ENCODE data around the gene TTC34. TPM values are rescaled to one million over a fixed set of nuclear protein-coding genes. Genes with fewer than 3 reads are reported as not detected.
"Not testable (repeated sequence)": the region's sequence is repeated elsewhere in the genome, so short reads cannot be mapped to it uniquely, and the experiment has no call there.

The TTC34 gene
- total RNA-seq, 1 donor = 0.27 TPM

GRCh38 chr1:2685671-2686070, 115.8 kb downstream of the TTC34 start:
- not testable (repeated sequence) for DNase-seq (ENCODE audit: low read depth in 2 of 3, low spot score in 2 of 3)

DNA sequence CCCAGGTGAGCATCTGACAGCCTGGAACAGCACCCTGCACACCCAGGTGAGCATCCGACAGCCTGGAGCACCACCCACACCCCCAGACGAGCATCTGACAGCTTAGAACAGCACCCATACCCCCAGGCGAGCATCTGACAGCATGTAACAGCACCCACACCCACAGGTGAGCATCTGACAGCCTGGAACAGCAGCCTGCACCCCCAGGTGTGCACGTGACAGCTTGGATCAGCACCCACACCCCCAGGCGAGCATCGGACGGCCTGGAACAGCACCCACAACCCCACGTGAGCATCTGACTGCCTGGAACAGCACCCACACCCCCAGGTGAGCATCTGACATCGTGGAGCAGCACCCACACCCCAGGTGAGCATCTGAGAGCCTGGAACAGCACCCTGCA, 116.6 kb downstream of the TTC34 start:
- not testable (repeated sequence) for DNase-seq (ENCODE audit: low read depth in 2 of 3, low spot score in 2 of 3)

DNA sequence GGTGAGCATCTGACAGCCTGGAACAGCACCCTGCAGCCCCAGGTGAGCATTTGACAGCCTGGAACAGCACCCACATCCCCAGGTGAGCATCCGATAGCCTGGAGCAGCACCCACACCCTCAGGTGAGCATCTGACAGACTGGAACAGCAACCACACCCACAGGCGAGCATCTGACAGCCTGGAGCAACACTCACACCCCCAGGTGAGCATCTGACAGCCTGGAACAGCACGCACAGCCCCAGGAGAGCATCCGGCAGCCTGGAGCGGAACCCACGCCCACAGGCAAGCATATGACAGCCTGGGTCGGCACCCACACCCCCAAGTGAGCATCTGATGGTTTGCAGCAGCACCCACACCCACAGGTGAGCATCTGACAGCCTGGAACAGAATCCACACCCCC, 117.5 kb downstream of the TTC34 start:
- peak in 1 of 3 donors; percentile 20 for DNase-seq (ENCODE audit: low read depth in 2 of 3, low spot score in 2 of 3)

GRCh38 chr1:2683321-2683741, 118.2 kb downstream of the TTC34 start:
- DNase-seq (ENCODE audit: low read depth in 2 of 3, low spot score in 2 of 3) = not testable (repeated sequence)

DNA sequence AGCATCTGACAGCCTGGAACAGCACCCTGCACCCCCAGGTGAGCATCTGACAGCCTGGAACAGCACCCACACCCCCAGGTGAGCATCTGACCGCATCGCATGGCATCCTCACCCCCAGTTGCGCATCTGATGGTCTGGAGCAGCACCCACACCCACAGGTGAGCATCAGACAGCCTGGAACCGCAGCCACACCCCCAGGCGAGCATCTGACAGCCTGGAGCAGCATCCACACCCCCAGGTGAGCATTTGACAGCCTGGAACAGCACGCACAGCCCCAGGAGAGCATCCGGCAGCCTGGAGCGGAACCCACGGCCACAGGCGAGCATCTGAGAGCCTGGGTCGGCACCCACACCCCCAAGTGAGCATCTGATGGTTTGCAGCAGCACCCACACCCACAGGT, 118.6 kb downstream of the TTC34 start:
- not testable (repeated sequence) for DNase-seq (ENCODE audit: low read depth in 2 of 3, low spot score in 2 of 3)

GRCh38 chr1:2676726-2677125, 124.8 kb downstream of the TTC34 start:
- not testable (repeated sequence) for DNase-seq (ENCODE audit: low read depth in 2 of 3, low spot score in 2 of 3)

GRCh38 chr1:2671656-2672055, 129.8 kb downstream of the TTC34 start:
- DNase-seq (ENCODE audit: low read depth in 2 of 3, low spot score in 2 of 3) = not testable (repeated sequence)

GRCh38 chr1:2659806-2660205, 141.7 kb downstream of the TTC34 start:
- not testable (repeated sequence) for DNase-seq (ENCODE audit: low read depth in 2 of 3, low spot score in 2 of 3)

DNA sequence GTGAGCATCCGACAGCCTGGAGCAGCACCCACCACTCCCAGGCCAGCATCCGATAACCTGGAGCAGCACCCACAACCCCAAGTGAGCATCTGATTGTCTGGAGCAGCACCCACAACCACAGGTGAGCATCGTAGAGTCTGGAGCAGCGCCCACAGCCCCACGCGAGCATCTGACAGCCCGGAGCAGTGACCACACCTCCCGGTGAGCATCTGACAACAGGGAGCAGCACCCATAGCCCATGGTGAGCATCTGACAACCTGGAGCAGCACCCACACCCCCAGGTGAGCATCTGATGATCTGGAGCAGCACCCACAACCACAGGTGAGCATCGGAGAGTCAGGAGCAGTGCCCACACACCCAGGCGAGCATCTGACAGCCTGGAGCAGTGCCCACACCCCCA, 143.6 kb downstream of the TTC34 start:
- DNase-seq (ENCODE audit: low read depth in 2 of 3, low spot score in 2 of 3) = not testable (repeated sequence)

- DNase-seq (ENCODE audit: low read depth in 2 of 3, low spot score in 2 of 3) = not testable (repeated sequence)
Observed at GRCh38 chr1:2657124-2657523, 144.4 kb downstream of the TTC34 start.

GRCh38 chr1:2655598-2656434, 145.7 kb downstream of the TTC34 start:
- not testable (repeated sequence) for DNase-seq (ENCODE audit: low read depth in 2 of 3, low spot score in 2 of 3)

GRCh38 chr1:2654443-2654948, 147.0 kb downstream of the TTC34 start:
- not testable (repeated sequence) for DNase-seq (ENCODE audit: low read depth in 2 of 3, low spot score in 2 of 3)

- not testable (repeated sequence) for DNase-seq (ENCODE audit: low read depth in 2 of 3, low spot score in 2 of 3)
Observed at GRCh38 chr1:2653741-2654442, 147.6 kb downstream of the TTC34 start.

DNA sequence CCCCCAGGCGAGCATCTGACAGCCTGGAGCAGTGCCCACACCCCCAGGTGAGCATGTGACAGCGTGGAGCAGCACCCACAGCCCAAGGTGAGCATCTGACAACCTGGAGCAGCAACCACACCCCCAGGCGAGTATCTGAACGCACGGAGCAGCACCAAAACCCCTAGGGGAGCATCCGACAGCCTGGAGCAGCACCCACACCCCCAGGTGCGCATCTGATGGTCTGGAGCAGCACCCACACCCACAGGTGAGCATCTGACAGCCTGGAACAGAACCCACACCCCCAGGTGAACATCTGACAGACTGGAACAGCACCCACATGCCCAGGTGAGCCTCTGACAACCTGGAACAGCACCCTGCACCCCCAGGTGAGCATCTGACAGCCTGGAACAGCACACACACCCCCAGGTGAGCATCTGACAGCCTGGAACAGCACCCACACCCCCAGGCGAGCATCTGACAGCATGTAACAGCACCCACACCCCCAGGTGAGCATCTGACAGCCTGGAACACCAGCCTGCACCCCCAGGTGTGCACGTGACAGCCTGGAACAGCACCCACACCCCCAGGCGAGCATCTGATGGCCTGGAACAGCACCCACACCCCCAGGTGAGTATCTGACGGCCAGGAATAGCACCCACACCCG, 148.4 kb downstream of the TTC34 start:
- DNase-seq (ENCODE audit: low read depth in 2 of 3, low spot score in 2 of 3) = not testable (repeated sequence)

DNA sequence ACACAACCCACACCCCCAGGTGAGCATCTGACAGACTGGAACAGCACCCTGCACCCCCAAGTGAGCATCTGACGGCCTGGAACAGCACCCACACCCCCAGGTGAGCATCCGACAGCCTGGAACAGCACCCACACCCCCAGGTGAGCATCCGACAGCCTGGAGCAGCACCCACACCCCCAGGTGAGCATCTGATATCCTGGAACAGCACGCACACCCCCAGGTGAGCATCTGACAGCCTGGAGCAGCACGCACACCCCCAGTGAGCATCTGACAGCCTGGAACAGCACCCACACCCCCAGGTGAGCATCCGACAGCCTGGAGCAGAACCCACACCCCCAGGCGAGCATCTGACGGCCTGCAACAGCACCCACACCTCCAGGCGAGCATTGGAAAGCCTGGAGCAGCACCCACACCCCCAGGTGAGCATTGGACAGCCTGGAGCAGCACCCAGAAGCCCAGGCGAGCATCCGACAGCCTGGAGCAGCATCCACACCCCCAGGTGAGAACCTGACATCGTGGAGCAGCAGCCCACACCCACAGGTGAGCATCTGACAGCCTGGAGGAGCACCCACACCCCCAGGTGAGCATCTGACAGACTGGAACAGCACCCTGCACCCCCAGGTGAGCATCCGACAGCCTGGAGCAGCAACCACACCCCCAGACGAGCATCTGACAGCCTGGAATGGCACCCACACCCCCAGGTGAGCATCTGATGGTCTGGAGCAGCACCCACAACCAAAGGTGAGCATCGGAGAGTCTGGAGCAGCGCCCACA, 149.2 kb downstream of the TTC34 start:
- not testable (repeated sequence) for DNase-seq (ENCODE audit: low read depth in 2 of 3, low spot score in 2 of 3)

GRCh38 chr1:2650967-2651645, 150.4 kb downstream of the TTC34 start:
- no peak for DNase-seq (ENCODE audit: low read depth in 2 of 3, low spot score in 2 of 3)

DNA sequence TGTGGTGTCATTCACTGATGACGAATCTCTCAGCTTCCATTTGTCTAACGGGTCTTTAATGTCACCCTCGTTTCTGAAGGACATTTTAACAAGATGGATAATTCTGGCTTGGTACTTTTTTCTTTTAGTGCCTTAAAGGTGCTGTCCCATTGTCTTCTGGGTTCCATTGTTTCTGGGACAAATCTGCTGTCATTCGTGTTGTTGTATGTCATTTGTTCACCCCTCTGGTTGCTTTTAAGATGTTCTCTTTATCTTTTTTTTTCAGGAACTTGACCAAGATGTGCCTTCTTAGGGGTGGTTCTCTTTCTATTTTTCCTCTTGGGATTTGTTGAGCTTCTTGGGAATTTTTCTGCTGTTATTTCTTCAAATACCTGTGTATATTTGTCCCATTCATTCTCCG, 154.7 kb downstream of the TTC34 start:
- DNase-seq (ENCODE audit: low read depth in 2 of 3, low spot score in 2 of 3) = no peak

DNA sequence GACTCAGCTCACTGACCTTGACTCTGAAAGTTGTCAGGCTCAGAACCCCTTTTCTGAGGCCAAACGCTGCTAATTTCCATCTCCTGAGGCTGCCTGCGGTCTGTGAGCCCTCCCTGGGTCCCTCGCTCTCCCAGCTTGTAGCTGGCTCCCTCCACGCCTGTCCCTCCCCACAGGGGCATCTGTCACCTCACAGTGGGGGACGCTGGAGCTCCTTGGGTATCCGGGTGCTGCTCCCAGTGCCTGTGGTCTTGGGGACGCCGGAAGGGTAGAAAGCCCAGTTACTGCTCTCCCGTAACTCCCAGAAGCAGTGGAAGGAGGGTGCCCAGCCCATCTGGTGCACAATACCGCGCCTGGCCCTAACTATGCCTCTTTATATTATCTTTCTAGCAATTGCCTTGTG, 155.7 kb downstream of the TTC34 start:
- DNase-seq (ENCODE audit: low read depth in 2 of 3, low spot score in 2 of 3) = no peak

GRCh38 chr1:2645143-2645542, 156.3 kb downstream of the TTC34 start:
- no peak for DNase-seq (ENCODE audit: low read depth in 2 of 3, low spot score in 2 of 3)

DNA sequence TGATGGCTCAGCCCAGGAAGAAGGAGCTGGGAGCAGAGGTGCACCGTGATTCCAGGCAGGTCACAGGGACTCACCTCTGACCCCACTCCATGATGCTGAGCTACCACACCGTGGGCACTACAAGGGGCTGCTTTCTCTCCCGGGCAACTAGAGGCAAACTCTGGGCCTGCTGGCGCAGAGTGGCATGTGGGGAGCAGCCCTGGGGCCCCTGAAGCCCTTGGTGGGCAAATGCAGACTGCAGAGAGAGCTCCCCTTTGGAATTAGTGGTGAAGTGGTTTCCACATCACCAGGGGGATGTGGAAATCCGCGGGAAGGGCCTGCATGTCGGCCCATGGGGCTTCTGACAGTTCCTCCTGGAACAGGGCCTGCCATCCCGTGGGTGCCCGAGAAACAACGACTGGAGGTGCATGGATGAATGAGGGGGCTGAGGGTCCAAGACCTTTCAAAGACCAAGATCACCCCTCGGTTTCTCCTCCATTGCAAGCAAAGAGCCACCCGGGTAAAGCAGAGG, 156.8 kb downstream of the TTC34 start:
- no peak for DNase-seq (ENCODE audit: low read depth in 2 of 3, low spot score in 2 of 3)
